DND-41 (cell line): ENCODE data around the gene TMEM238L.

Experiments
- CTCF ChIP-seq: IDR thresholded peaks from 2 replicates; pipeline ENCODE4 v1.5.1; 2012; ENCODE audit warnings: borderline replicate concordance, low read length, moderate library complexity, mild to moderate bottlenecking; ENCODE audit not compliant: poor library complexity, severe bottlenecking; ENCODE audit errors: extremely low read depth
- EZH2 ChIP-seq: IDR thresholded peaks from 3 replicates; pipeline ENCODE4 v1.6.1; 2012; ENCODE audit warnings: borderline replicate concordance, low read depth, mild to moderate bottlenecking, moderate library complexity, low read length, inconsistent platforms; ENCODE audit not compliant: severe bottlenecking

GRCh38 chr17:10762037-10762436 is 41.9 kb downstream of the TMEM238L start:
- TF ChIP-seq CTCF, result no peak
- no peak for TF ChIP-seq EZH2
